Measurements from ENCODE around the gene LYPD6B.

The LYPD6B gene

DNA sequence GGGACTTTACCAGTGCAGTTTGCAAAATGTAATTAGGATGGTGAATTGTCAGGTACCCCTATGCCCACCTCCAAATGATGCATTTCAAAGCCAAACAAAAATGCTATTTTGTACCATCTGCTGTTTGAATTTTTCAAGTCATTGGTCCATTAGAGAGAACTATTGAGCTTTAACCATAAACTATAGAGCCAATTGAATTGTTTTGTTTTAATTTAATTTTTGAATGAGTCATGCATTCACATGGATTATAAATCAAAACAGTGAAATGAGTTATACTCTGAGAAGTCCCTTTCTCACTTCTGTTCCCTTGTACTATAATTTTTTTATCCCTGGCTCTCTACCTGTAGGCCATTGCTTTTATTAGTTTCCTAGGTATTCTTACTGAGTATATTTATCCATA lies 151.3 kb downstream of the LYPD6B start:
- H3K27ac ChIP-seq = no peak overlapping the region
- DNase-seq (ENCODE audit: low spot score) = no peak
- ChIA-PET CTCF (interaction anchor here (0.6 kb wide), 1 partner anchor 377 kb away, joined by 3 read pairs; no protein-coding TSS in a partner anchor), POLR2A (ENCODE audit: low non-redundant PET) (no interaction called here)
- TF ChIP-seq, protein P1, sequence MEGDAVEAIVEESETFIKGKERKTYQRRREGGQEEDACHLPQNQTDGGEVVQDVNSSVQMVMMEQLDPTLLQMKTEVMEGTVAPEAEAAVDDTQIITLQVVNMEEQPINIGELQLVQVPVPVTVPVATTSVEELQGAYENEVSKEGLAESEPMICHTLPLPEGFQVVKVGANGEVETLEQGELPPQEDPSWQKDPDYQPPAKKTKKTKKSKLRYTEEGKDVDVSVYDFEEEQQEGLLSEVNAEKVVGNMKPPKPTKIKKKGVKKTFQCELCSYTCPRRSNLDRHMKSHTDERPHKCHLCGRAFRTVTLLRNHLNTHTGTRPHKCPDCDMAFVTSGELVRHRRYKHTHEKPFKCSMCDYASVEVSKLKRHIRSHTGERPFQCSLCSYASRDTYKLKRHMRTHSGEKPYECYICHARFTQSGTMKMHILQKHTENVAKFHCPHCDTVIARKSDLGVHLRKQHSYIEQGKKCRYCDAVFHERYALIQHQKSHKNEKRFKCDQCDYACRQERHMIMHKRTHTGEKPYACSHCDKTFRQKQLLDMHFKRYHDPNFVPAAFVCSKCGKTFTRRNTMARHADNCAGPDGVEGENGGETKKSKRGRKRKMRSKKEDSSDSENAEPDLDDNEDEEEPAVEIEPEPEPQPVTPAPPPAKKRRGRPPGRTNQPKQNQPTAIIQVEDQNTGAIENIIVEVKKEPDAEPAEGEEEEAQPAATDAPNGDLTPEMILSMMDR (conservative IDR thresholded peaks at IDR 0.05; ENCODE audit: low read depth) = no peak

DNA sequence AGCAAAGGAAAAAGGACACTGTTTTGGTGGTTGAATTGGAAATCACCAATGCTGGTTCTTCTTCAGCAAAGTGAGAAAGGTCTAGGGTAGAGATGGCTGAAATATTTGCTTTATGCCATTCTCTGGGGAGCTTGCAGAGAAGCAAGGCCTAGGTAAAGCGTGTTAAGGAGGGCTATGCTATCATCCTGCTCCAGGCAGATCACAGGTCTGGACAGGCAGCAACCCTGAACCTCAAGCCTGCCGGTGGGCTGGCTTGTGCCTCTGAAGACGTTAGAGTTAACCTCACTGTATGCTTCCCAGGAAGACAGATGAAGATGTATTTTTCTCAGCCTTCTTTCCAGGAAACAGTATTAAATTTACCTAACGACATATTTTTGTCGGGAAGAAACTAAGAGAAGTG lies 153.4 kb downstream of the LYPD6B start:
- H3K27ac ChIP-seq = no peak overlapping the region
- POLR2A ChIA-PET (ENCODE audit: low non-redundant PET) = no interaction called here
- TF ChIP-seq, protein P1 (conservative IDR thresholded peaks at IDR 0.05; ENCODE audit: low read depth) = no peak
- CTCF ChIA-PET = no interaction called here
- no peak for DNase-seq (ENCODE audit: low spot score)

DNA sequence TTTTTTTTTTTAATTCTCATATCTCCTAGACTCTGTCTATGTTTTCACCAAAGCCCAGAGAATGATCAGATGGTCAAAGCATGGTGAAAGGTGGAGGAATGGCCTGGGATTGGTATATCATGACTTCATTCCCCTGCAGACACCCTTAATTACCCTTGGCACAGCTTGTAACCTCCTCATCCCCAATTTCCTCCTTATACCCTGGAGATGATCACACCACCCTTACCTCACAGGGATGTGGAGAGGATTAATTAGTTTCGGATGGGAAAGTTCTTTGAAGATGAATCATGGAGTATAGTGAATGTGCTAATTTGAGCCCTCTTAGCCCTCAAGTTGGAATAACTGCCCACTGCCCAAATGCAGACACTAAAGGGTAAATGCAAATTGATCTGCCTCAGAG lies 153.9 kb downstream of the LYPD6B start:
- TF ChIP-seq, protein P1 (conservative IDR thresholded peaks at IDR 0.05; ENCODE audit: low read depth) = no peak
- CTCF ChIA-PET = no interaction called here

DNA sequence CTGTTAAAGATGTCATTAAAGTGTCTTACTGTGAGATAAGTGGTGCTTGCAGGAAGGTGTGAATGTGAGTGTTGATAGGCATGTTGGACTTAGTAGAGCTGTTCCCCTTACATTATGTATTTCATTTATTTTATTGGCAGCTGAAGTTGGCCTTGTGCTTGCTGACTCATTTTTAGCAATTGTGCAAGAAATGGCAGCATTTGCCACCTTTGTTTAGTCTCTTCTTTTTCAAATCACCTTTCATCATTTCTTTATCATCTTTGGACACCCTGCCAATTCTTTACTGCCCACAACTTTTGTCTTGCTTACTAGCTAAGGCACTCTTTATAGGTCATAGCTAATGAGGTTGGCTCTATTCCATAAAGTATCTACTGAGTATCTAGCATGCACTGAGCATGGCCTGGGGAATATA lies 161.6 kb downstream of the LYPD6B start:
- POLR2A ChIA-PET (ENCODE audit: low non-redundant PET) = interaction anchor here (0.6 kb wide), 1 partner anchor 1194 kb away, joined by 6 read pairs; no protein-coding TSS in a partner anchor
- TF ChIP-seq, protein P1 (conservative IDR thresholded peaks at IDR 0.05; ENCODE audit: low read depth) = no peak
- no peak overlapping the region for H3K27ac ChIP-seq
- peak; percentile 38 for DNase-seq (ENCODE audit: low spot score)
- CTCF ChIA-PET = interaction anchor here (0.6 kb wide), 2 partner anchors 116 to 141 kb away, joined by 3 to 4 read pairs; no protein-coding TSS in a partner anchor

More for the DNA sequence above, 153.9 kb downstream of the LYPD6B start:
- POLR2A ChIA-PET (ENCODE audit: low non-redundant PET) = no interaction called here
- no peak overlapping the region for H3K27ac ChIP-seq
- no peak for DNase-seq (ENCODE audit: low spot score)

DNA sequence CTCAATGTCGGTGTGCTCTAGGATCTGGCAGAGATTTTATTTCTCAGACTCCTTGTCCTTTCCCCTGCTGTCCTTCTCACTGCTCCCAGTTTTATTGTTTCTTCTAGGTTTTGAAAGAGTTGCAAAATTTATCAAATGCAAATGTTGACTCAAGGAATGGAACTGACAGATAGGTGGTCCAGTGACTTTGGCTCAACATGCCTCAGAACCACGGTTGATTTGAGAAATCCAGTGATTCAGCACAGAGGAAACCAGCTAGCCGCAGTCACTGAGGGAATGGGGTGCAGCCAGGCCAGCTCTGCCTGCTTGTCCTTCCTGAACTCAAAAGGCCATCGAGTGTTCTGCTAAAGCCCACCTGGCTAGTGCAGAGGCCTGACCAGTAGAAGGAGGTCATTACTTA lies 166.2 kb downstream of the LYPD6B start:
- ChIA-PET POLR2A (ENCODE audit: low non-redundant PET) (no interaction called here), CTCF (no interaction called here)
- no peak for DNase-seq (ENCODE audit: low spot score)

DNA sequence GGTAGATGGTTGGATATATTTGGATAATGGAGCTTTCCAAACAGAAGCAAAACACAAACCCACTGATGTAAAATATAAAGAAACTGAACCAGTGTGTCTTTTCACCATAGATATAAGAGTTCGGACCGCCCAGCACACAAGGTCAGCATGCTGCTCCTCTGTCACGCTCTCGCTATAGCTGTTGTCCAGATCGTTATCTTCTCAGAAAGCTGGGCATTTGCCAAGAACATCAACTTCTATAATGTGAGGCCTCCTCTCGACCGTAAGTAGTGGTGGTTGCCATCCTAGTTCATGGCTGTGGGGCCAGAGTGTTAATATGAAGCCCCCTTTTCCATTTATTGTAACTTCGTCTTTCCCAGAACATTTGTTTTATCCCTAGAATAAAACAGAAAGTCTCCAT lies 166.6 kb downstream of the LYPD6B start:
- TF ChIP-seq, protein P1 (conservative IDR thresholded peaks at IDR 0.05; ENCODE audit: low read depth) = no peak
- ChIA-PET POLR2A (ENCODE audit: low non-redundant PET) (no interaction called here), CTCF (no interaction called here)
- no peak overlapping the region for H3K27ac ChIP-seq
- DNase-seq (ENCODE audit: low spot score) = no peak

More for the DNA sequence above, 166.2 kb downstream of the LYPD6B start:
- TF ChIP-seq, protein P1 (conservative IDR thresholded peaks at IDR 0.05; ENCODE audit: low read depth) = no peak
- no peak overlapping the region for H3K27ac ChIP-seq
